Skin of body (tissue), 2 donors: Measurements from ENCODE around the gene NPY4R2. TPM values are rescaled to one million over a fixed set of nuclear protein-coding genes. Genes with fewer than 3 reads are reported as not detected.
"Not testable (repeated sequence)": the region's sequence is repeated elsewhere in the genome, so short reads cannot be mapped to it uniquely, and the experiment has no call there.

Experiments
- DNase-seq: peaks from one replicate; lab custom pipeline; 2025; lab: John Stamatoyannopoulos, UW
- total RNA-seq: library from RNA; depleted of rRNA; stranded (reverse); fragments of >200 nt; gene quantifications from one replicate; pipeline ENCODE4 v1.2.3, GENCODE V29; 2014

The NPY4R2 gene
- total RNA-seq, 1 donor from 2014 or later = 0.49 TPM

DNA sequence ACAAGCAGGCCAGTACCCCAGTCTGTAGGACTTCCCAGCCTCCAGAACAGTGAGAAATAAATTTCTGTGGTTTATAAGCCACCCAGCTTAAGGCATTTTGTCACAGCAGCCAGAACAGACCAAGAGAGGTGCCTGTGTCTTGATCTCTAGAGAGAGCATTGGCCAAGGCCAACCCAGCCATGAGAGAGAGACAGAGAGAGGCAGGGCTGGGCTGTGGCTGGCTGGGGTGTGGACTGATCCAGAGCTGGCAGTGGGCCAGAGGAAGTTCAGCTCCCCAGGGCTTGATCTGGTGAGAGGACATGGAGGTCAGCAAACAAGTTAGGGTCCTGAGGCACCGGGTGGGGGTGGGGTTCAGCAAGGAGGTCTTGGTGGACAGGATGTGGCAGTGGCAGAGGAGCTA is 14.4 kb downstream of the NPY4R2 start:
- not testable (repeated sequence) for DNase-seq

- not testable (repeated sequence) for DNase-seq
These were observed 15.0 kb downstream of the NPY4R2 start for GRCh38 chr10:47933462-47933861.

GRCh38 chr10:47936772-47937228 is 18.3 kb downstream of the NPY4R2 start:
- not testable (repeated sequence) for DNase-seq

GRCh38 chr10:47937634-47938033 is 19.2 kb downstream of the NPY4R2 start:
- not testable (repeated sequence) for DNase-seq

GRCh38 chr10:47940821-47941220 is 22.4 kb downstream of the NPY4R2 start:
- not testable (repeated sequence) for DNase-seq

GRCh38 chr10:47941379-47941778 is 22.9 kb downstream of the NPY4R2 start:
- not testable (repeated sequence) for DNase-seq

- not testable (repeated sequence) for DNase-seq
These were observed 24.0 kb downstream of the NPY4R2 start for GRCh38 chr10:47942351-47943019.

DNA sequence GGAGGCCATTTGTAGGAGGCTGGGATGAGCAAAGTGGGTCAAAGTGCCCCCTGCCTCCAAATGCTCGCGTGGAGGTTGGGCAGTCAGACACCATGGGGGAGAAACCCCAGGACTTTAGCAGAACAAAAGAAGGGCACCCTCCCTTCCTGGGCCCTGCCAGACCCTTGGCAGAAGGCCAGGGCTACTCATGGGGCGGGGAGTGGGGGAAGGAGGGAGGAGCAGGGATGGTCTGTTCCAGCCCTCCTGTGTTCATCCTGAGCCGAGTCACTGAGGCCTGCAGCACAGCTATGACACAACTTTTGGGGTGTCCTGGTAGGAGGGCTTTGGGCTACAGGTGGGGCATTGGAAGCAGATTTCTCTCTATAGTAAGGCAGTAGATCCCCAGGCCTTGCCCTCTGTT is 24.9 kb downstream of the NPY4R2 start:
- DNase-seq = not testable (repeated sequence)

GRCh38 chr10:47947424-47947823 is 29.0 kb downstream of the NPY4R2 start:
- DNase-seq = not testable (repeated sequence)

DNA sequence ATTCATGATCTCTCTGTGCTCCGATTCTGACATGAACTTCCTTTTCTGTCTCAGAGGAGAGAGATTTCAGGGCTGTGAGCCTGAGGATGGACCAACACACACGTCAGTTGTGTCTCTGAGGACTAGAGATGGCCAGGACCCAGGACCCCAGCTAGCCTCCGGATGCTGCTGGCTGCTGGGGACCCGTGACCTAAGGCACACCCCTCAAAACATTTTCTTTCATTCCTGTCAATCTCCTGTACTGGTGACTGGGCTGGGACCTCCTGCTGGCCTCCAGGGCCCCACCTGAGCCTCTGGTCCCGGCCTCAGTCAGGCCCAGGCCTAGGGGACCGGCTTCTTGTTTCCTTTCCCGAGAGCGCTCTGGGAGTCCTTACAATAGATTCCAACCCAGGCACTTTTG is 38.7 kb downstream of the NPY4R2 start:
- not testable (repeated sequence) for DNase-seq

DNA sequence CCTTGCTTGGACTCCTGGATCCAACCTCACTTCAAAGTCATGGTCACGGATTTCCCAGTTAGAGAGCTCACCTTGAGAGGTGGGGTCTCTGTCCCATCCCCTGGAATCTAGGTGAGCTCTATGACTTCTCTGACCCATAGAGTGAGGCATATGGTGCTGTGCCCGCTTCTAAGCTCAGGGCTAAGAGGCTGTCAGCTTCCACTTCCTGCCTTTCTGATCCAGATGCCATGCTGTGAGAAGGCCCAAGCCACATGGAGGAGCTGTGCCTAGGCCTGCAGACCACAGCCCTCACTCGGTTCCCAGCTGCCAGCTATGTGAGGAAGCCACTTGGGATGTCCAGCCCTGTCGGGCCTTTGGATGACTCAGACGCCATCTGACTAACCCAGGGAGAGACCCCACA is 41.2 kb downstream of the NPY4R2 start:
- DNase-seq = not testable (repeated sequence)

- not testable (repeated sequence) for DNase-seq
These were observed 42.2 kb downstream of the NPY4R2 start for GRCh38 chr10:47960699-47961098.

GRCh38 chr10:47962785-47963184 is 44.3 kb downstream of the NPY4R2 start:
- DNase-seq = not testable (repeated sequence)

- not testable (repeated sequence) for DNase-seq
These were observed 46.0 kb downstream of the NPY4R2 start for GRCh38 chr10:47964280-47965063.

DNA sequence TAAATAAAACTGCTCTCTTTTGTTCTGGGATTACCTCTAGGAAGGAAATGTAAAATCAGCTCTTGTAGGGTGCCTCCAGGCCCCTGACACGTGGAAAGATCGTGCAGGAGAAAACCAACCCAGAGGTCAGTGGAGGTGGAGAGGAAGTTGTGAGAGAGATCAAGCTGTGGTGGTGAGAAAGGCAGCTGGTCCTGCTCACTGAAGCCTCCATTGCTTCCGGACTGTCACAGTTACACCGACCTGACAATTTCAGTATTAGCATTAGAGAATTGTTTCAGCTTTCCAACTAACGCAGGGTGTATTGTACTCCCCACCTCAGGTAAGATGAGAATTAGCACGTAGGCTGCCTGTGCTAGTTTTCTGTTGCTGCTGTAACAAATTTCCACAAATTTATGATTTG is 50.5 kb downstream of the NPY4R2 start:
- not testable (repeated sequence) for DNase-seq

GRCh38 chr10:47970047-47970446 is 51.6 kb downstream of the NPY4R2 start:
- DNase-seq = not testable (repeated sequence)

DNA sequence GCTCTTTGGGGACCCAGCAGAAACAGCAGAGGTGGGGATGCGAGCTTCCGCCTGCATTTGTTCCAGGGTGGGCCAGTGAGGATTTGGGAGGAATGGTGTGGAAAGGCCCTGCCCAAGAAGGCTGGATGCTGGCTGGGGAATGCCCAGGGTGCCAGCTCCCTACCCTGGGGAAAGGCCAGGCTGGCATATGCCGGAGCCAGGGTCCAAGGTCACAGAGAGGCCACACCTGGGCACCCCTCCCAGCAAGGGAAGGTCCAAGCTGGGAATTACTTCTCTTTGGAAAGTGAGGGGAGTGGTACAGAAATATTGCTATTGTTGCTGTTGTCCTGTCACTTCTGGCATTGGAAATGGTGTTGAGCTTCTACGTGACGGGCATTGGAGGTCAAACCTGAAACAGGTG is 53.1 kb downstream of the NPY4R2 start:
- DNase-seq = not testable (repeated sequence)

GRCh38 chr10:47972077-47972476 is 53.6 kb downstream of the NPY4R2 start:
- DNase-seq = not testable (repeated sequence)
